GM06990 (cell line): ENCODE results near the gene MLLT3.

Source experiments
- DNase-seq: peaks from one replicate; pipeline ENCODE4 v3.0.0-alpha.2; 2011; ENCODE audit not compliant: insufficient read length; ENCODE audit errors: extremely low read depth
- H3K27me3 ChIP-seq: replicated peaks from 2 replicates; pipeline ENCODE4 v1.6.0; 2011; ENCODE audit warnings: low read length; ENCODE audit not compliant: control insufficient read depth, insufficient read depth
- H3K36me3 ChIP-seq: 2 replicates; pipeline ENCODE4 v1.5.1; 2011; ENCODE audit warnings: low read length; ENCODE audit not compliant: control insufficient read depth, insufficient read depth
- H3K4me3 ChIP-seq: replicated peaks from 2 replicates; pipeline ENCODE4 v1.5.1; 2011; ENCODE audit warnings: low read depth, mild to moderate bottlenecking, control low read depth, low read length
- CTCF ChIP-seq: IDR thresholded peaks from 2 replicates; pipeline ENCODE4 v1.5.1; 2011; ENCODE audit warnings: low read length, control low read depth, mild to moderate bottlenecking, inconsistent platforms; ENCODE audit not compliant: insufficient read depth, poor library complexity, severe bottlenecking

The MLLT3 gene

DNA sequence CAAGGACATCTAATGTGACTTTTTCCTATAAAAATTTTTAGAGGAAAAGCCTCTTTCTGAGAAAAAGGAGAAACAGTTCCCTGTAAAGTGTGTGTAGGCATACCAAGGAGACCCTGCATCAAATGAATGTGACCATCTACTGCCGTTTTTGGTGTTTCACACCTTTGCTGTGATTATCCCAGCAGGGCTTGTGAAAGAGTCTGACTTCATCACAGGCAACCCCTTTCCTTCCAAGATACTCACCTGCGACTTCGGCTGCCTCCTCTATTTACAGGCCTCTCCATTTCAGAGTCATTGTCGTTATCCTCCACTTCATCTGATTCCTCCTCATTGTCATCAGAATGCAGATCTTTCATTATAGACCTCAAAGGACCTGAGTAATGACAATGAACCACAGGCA lies 259.1 kb downstream of the MLLT3 start:
- Histone ChIP-seq H3K4me3 (no peak overlapping the region), H3K36me3 (peaks cover 1% of the 10 kb centered on the region; the same call in 1 of the 2 replicates), H3K27me3 (no peaks in the 10 kb centered on the region)
- TF ChIP-seq CTCF = no peak
- DNase-seq = no peak

GRCh38 chr9:20361656-20362570 lies 260.4 kb downstream of the MLLT3 start:
- H3K36me3 ChIP-seq = peaks cover 1% of the 10 kb centered on the region; the same call in 1 of the 2 replicates
- no peaks in the 10 kb centered on the region for H3K27me3 ChIP-seq
- no peak for TF ChIP-seq CTCF
- no peak overlapping the region for H3K4me3 ChIP-seq
- no peak for DNase-seq

- no peaks in the 10 kb centered on the region for H3K27me3 ChIP-seq
- DNase-seq = no peak
- peaks cover 1% of the 10 kb centered on the region; the same call in 1 of the 2 replicates for H3K36me3 ChIP-seq
- no peak for TF ChIP-seq CTCF
- no peak overlapping the region for H3K4me3 ChIP-seq
Measured at GRCh38 chr9:20361229-20361628, 261.1 kb downstream of the MLLT3 start.

GRCh38 chr9:20358207-20358606 lies 264.1 kb downstream of the MLLT3 start:
- no peak for DNase-seq
- TF ChIP-seq CTCF = no peak
- H3K4me3 ChIP-seq = no peak overlapping the region

GRCh38 chr9:20357037-20357432 lies 265.3 kb downstream of the MLLT3 start:
- no peak overlapping the region for H3K4me3 ChIP-seq
- no peak for DNase-seq
- peaks cover 1% of the 10 kb centered on the region; the same call in 1 of the 2 replicates for H3K36me3 ChIP-seq
- no peaks in the 10 kb centered on the region for H3K27me3 ChIP-seq
- TF ChIP-seq CTCF = no peak

More at GRCh38 chr9:20358207-20358606, 264.1 kb downstream of the MLLT3 start:
- Histone ChIP-seq H3K27me3 (no peaks in the 10 kb centered on the region), H3K36me3 (peaks cover 1% of the 10 kb centered on the region; the same call in 1 of the 2 replicates)
